CD4-positive, alpha-beta T cell treated with Interleukin-15 for 1 hour (primary cell): Measurements from ENCODE around the gene OR10H4.
"Not testable (repeated sequence)": the region's sequence is repeated elsewhere in the genome, so short reads cannot be mapped to it uniquely, and the experiment has no call there.

Experiments used
- DNase-seq: peaks from one replicate; pipeline ENCODE4 v3.0.0-alpha.2; 2020

Gene OR10H4

GRCh38 chr19:15948223-15949058, at the start of gene OR10H4:
Gene OR10H4, plus strand, starts transcription at chr19:15949008. Its CDS starts 0 bp downstream, at chr19:15949008.
- no peak for DNase-seq

- not testable (repeated sequence) for DNase-seq
These were observed 49.2 kb upstream of the OR10H4 start for GRCh38 chr19:15899561-15899960.

- DNase-seq, result not testable (repeated sequence)
These were observed 48.8 kb upstream of the OR10H4 start for GRCh38 chr19:15900032-15900431.

- DNase-seq, result no peak
These were observed 48.3 kb upstream of the OR10H4 start for GRCh38 chr19:15900504-15900903.

GRCh38 chr19:15902254-15902653, 46.6 kb upstream of the OR10H4 start:
- no peak for DNase-seq

- DNase-seq, result not testable (repeated sequence)
These were observed 45.9 kb upstream of the OR10H4 start for GRCh38 chr19:15902898-15903297.

DNA sequence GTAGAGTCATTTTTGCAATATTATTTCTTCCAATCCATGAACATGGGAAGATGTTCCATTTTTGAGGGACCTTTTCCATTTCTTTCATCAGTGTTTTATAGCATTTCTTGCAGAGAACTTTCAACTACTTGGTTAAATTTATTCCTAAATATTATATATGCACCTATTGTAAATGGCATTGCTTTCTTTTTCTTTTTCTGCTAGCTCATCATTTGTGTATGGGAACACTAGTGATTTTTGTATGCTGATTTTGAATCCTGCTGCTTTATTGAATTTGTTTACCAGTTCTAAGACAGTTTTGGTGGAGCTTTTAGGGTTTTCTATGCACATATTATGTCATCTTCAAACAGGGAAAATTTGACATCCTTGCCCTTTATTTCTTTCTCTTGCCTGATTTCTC, 43.8 kb upstream of the OR10H4 start:
- no peak for DNase-seq

- no peak for DNase-seq
These were observed 37.1 kb upstream of the OR10H4 start for GRCh38 chr19:15911599-15912235.

- DNase-seq, result no peak
These were observed 35.4 kb upstream of the OR10H4 start for GRCh38 chr19:15913384-15913783.

DNA sequence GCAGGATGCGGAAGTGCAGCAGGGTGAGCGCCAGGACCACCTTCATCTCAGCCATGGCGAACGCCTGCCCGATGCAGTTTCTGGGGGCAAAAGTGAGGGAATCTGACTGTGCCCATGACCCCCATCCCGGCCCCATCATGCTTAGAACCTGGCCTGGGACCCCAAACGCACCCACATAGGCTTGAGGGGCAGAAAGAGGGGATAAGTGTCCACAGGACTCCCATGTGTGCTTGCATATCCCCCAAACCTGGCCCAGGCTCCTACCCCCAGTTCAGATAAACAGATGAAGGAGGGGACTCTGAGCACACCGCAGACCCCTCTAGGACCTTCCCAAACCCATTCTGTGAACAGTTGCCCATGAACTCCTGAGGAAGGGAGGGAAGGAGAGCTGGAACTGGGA, 35.0 kb upstream of the OR10H4 start:
- DNase-seq, result no peak

GRCh38 chr19:15915109-15915508, 33.7 kb upstream of the OR10H4 start:
- DNase-seq, result no peak

- no peak for DNase-seq
These were observed 29.6 kb upstream of the OR10H4 start for GRCh38 chr19:15919243-15919642.

DNA sequence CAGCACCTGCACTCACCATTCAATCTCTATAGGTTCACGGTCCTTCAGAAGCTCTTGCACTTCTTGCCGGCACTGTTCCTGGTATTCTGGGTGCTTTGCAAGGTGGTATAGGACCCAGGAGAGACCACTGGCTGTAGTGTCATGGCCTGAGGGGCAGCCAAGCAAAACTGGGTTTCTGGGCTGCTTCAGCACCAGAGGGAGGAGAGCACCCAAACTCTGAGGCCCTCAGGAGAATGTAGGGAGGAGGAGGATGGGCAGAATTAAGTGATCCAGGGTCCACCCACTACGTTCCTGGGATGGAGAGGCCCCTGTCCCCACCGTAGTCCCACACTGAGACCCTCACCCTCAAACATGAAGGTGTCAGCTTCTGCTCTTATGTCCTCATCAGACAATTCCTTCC, 26.8 kb upstream of the OR10H4 start:
- DNase-seq, result no peak

- DNase-seq, result no peak
These were observed 25.1 kb upstream of the OR10H4 start for GRCh38 chr19:15923702-15924101.

- DNase-seq, result no peak
These were observed 22.3 kb upstream of the OR10H4 start for GRCh38 chr19:15926484-15926883.

DNA sequence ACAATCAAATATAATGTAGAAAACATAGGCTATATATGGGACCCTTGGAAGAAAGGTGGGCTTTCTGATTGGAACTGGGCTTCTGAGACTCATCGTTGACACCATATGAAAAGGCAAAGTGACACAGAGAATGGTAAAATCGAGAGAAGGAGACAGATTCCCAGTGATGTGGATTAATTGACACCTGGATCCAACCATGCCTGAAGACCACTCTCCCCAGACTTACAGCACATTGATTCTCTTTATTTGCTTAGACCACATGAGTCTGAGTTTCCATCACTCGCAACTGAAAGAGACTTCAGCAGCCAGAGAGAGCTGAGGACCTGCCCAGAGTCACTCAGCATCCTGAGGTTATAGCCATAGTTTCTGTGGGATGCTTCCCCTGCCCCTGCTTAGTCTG, 20.5 kb upstream of the OR10H4 start:
- DNase-seq, result no peak

- not testable (repeated sequence) for DNase-seq
These were observed 15.0 kb upstream of the OR10H4 start for GRCh38 chr19:15933761-15934331.

DNA sequence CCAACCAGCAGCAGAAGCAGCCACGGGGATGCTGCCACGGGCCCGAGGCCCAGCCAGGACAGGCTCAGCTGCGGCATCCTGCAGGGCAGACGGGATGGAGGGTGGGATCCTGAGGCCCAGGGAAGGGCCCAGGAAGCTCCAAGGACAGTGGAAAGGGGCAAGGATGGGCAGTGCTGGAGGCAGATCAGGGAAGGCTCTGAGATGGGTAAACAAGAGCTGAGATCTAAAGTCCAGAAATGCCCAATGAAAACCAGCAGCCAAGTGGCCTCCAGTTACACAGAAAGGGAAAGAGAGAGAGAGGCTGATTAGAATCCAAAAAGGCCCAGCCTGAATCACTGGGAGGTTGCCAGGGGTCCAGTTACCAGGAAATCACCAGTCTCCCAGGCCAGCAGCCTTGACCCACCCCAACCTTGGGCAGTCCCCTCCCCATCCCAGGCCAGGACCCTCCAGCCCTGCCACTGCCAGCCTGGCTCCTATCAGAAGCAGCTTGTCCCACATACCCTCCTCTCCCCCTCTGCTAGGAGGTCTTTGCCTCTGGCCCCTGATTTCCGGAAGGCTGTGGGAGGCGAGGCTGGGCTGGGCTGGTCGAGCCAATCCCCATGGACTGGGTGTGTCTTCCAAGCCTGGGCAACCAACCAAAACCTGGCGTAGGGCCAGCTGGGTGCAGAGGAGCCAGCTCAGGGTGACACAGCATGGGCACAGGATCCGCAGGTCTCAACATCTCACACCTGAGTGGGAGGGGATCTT, 14.3 kb upstream of the OR10H4 start, which contains the start of gene CYP4F11:
Gene CYP4F11, minus strand, starts transcription at position 198 of the 747 bp plus-strand sequence. Its CDS starts 121 bp downstream, at position 77.
- DNase-seq, result no peak

GRCh38 chr19:15935167-15935702, 13.6 kb upstream of the OR10H4 start:
- DNase-seq, result no peak

GRCh38 chr19:15936173-15936572, 12.6 kb upstream of the OR10H4 start:
- DNase-seq, result no peak

DNA sequence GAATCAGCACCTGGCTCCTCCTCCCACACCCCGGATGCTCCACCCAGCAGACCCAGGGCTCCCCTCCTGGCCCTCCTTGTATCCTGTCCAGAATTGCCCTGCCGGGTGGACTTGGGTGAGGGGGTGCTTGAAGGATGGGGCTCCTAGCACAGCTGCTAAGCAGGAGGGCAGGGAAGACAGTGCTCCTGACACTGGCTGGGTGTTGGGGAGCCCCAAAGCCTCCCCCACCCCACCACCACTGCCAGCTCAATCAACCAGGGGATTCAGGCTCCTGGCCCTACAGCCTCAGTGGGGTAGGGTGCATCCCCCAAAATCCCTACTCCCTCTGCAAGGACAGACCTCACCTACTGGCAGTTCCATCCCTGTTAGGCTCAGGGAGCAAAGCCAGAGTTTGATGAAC, 11.9 kb upstream of the OR10H4 start:
- no peak for DNase-seq

GRCh38 chr19:15937771-15938170, 11.0 kb upstream of the OR10H4 start:
- DNase-seq, result no peak

DNA sequence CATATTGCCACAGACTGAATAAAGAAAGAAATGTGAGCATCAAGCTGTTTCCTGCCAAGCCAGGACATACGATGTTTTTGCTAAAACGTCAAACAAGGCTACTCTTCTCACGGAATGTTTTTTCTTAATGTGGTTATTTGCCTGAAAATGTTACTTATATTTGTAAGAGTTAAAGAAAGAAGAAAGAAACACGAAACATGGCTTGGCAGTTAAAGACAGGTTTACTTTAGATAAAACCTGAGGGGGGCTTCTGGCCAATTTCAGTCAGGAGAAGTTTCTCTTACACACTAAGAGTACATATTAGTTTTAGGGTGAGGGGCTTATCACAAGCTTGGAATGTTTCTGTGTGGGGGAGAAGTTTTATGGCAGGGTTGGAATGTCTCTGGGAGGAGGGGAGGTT, 4.4 kb upstream of the OR10H4 start:
- no peak for DNase-seq
